HG02973 (cell line): ENCODE measurements around the gene NR5A1.

Source experiments
- ATAC-seq: cut with Tn5 transposase; IDR thresholded peaks from one replicate; pipeline ENCODE4 v1.9.1; 2021; ENCODE audit warnings: moderate library complexity; ENCODE audit not compliant: unreplicated experiment

NR5A1 gene

DNA sequence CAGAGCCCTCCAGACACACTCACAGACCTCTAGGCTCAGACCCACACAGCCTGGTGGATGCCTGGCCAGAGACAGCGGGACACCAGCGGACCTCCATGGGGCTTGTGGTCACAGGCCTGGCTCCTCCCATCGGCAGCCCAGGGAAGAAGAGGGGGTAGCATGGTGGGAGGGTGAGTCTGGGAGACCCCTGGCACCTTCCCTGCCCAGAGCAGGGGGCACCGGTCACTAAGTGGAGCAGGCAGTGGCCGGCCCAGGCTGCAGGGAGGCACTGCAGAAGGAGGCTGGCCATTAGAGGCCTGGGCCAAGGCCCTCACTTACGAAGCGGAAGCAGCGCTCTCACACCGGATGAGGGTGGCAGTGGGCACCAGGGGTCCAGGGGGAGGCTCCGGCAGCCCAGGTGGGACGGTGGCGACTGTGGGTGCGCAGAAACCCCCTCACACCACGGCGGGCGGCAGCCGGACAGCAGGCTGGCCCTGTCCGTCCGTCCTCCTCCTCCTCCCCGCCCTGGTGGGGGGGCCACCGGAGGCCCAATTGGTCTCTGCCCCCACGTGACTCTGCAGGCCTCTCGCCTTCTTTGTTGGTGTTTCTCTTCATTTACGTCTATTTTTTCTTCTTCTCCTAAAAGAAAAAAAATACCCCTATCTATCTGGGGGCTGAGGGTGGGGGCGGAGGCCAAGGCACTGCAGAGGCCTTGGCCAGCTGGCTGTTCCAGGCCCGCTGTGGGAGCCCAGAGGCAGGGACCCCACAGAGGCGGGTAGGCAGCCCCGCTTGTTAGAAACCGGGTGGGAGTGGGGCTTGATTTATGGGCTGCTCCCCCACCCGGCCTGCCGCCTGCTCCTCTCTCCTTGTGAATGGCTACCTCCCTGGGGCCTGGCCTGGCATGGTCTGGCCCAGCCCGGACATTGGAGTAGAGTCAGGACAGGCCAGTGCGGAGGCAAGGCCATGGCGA lies at the start of gene NR5A1:
Gene NR5A1 (minus strand): TSS at position 469 of the 949 bp plus-strand sequence. CDS start 4,004 bp downstream, outside the sequence.
- ATAC-seq: no peak

- ATAC-seq: no peak
These were observed 47.8 kb upstream of the NR5A1 start for GRCh38 chr9:124555043-124555442.

DNA sequence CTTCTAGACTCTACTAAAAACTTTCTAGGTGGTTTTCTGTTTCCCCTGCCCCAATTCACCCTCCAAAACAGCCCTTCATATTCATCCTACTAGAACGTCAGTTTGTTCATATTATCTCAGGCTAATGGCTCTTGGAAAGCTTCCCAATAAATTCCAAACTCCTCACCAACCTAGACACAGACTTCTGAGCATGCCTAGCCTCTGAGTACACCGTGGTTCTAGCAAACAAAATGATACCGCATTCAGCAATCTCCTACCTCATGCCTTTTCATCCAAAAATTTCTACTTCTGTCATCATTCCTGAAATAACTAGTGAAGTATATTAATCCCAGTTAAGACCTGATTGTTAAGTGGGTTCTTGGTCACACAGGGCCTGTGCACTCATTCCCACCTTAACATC lies 46.5 kb upstream of the NR5A1 start:
- no peak for ATAC-seq

- ATAC-seq: no peak
These were observed 45.0 kb upstream of the NR5A1 start for GRCh38 chr9:124552273-124552605.

DNA sequence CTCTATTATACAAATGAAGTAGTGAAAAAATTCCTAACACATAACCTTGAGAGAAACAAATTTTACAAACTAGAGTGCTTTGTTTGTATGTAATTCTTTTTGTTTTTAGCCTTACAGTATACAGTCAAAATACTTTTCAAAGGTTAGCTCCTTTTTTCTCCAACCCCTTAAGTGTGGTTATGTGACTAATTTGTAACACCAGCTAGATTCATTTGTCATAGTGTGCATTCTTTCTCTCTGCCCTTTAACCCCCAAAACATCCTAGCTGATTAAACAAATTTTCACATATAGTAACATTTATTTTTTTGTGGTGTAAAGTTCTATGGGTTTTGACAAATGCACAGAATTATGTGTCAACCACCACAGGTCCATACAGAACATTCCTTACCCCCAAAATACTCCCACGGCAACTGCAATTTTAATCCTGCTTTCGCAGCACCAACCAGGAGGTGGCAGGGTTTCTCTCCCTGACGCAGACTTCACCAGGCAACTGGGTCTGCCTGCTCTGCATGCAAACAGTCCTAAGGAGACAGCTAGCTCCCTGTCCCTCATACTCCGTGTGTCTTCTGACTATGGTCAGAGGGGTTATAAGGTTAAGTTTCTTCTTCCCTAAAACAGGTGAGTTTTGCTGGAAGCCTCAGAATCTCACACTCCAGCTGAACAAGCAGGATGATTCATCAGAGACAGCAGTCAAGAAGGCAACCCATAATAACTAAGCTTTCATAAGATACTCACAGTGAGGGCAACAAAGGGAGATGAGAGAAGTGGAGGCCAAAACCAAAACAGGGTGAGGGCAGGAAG lies 44.5 kb upstream of the NR5A1 start:
- ATAC-seq: no peak

DNA sequence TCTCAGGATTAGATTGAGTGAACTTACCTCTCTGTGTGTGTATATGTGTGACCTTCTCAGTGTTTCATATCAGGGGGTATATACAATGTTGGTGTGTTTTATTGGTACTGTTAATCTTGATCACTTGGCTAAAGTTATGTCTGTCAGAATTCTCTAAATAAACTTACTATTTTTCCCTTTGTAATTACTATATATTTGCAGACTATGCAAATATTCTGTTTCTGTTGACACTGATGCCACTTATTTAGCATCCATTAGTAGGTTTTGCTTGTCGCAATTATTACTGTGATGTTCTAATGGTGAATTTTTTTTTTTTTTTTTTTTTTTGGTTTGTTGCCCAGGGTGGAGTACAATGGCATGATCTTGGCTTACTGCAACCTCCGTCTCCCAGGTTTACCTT lies 42.9 kb upstream of the NR5A1 start:
- no peak for ATAC-seq

- ATAC-seq: no peak
These were observed 41.8 kb upstream of the NR5A1 start for GRCh38 chr9:124549016-124549415.

DNA sequence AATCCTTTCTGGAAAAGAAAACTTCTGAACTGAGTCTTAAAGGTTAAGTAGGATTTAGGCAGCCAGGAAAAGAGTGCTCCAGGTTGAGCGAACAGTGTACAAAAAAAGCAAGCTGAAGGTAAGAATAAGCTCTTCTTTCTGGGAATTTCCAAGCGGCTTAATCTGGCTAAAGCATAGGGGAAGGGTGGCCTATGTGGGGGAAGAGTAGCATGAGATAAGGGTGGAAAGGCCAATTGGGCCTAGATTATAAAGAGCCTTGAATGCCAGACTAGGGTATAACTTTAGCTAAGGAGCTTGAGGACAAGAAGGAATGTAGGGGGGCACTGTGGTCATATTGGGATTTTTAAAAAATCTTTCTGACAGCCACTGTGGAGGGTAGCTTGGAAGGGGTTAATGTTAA lies 37.3 kb upstream of the NR5A1 start:
- no peak for ATAC-seq

DNA sequence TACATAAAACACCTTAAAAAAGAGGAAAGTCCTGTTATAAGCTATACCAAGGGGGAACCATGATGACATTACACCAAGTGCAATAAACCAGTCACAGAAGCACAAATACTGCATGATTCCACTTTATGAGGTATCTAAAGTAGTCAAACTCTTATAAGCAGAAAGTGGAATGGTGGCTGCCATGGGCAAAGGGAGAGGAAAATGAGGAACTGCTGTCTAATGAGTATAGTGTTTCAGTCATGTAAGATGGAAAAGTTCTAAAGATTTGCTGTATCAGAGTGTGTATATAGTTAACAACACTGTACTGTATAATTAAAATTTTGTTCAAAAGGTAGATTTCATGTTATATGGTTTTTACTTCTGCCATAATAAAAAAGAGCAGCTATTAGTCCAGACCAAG lies 34.6 kb upstream of the NR5A1 start:
- ATAC-seq: no peak

- no peak for ATAC-seq
These were observed 30.7 kb upstream of the NR5A1 start for GRCh38 chr9:124537926-124538325.

DNA sequence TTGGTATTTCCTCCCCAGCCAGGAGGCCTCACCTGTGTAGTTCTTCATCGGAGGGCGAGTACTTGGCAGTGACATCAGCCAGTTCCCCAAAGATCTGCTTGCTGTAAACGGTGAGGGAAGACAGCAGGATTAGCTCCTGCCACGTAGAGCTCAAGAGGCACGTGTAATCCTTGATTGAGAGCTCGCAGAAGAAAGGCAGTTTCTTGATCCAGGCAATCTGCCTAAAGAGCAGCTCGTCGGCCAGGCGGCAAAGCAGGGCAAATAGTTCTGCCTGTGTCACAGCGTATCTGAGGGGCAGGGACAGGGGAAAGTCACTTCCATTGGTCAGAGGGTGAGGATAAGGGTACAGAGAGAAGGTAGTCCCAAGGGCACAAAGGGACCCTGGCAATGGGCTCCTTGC lies 28.6 kb upstream of the NR5A1 start:
- no peak for ATAC-seq

DNA sequence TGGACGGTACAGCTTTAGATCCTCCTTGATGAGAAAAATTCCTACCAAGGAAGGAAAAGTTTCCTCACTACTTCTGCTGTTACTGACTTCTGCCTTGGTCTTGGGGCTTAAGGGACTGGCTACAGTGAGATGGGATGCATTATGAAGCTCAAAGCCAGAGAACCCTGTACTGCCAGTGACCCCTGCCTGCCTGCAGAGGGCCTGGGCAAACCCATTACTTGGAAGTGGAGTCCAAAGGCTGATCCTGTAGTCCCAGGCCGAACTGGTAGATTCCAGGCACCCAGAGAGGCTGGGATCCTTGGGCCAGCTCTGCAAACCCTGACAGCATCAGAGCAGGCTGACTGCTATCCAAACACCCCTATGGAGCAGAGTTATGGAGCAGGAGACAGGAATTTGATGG lies 25.7 kb upstream of the NR5A1 start:
- no peak for ATAC-seq

GRCh38 chr9:124531115-124531514 lies 23.9 kb upstream of the NR5A1 start:
- ATAC-seq: no peak

GRCh38 chr9:124530246-124530645 lies 23.0 kb upstream of the NR5A1 start:
- ATAC-seq: no peak

- no peak for ATAC-seq
These were observed 20.6 kb upstream of the NR5A1 start for GRCh38 chr9:124527781-124528180.

GRCh38 chr9:124526174-124526573 lies 19.0 kb upstream of the NR5A1 start:
- ATAC-seq: no peak

DNA sequence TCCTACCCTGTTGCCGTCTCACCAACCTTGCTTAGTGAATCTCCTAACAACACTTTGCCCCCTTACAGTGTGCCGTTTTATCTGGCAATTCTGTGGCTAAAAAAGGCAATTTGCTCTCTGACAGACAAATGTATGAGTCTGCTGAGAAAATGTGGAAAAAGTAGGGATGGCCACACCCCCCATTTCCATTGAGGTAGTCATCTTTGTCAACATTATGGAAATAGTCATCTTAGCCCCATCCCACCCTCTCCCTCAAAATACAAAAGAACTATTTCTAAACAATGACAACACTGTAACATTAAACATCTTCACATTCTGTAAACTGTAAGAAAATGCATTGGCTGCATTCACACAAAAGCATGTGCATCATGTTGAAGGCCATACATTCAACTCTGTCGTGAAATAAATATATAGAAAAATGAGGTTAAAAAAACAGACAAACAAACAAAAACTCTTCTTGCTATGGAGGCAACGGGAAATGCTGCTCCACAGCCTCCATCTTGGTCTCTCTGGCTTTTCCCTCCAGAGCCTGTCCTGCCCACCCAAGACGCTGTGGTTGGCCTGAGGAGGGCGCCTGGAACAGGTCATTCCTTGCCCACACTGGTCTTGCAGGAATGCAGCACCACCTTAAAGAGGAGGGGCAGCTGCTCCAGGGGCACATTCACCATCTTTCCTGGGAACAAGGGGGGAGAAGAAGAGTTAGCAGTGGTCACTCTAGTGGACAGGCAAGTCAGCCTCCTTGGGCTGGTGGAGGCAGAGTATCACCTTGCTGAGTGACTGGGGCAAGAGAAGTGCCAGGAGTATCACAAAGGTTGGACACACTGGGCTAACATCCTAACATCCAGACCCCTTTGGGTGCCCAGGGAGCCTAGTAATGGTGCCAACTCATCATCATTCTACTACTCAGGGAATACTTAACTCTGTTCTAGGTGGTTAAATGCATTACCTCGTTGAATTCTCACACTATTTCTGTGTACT lies 15.2 kb upstream of the NR5A1 start:
- ATAC-seq: no peak

GRCh38 chr9:124521142-124521541 lies 13.9 kb upstream of the NR5A1 start:
- no peak for ATAC-seq

- ATAC-seq: no peak
These were observed 13.0 kb upstream of the NR5A1 start for GRCh38 chr9:124520206-124520596.

GRCh38 chr9:124518116-124518515 lies 10.9 kb upstream of the NR5A1 start:
- no peak for ATAC-seq

DNA sequence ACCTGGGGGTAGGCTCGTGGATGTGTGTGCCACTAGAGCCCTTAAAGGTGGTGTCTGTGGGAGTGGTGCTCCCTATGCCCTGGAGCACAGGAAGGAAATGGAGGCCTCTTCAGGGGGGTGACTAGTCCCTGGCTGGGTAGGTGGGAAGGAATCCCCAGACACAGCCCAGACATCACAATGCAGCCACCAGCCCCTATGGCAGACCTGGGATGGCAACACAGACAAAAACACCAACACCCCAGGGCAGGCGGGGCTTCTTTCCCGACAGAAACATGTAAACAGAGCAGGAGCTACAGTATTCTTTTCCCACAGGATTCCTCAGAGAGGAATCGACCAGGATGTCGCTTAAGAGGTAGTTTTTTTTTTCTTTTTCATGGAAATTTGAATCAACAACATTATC lies 10.4 kb upstream of the NR5A1 start:
- no peak for ATAC-seq
